ENCODE measurements around the gene MCM9. TPM values are rescaled to one million over a fixed set of nuclear protein-coding genes. Genes with fewer than 3 reads are reported as not detected.
A peak's percentile ranks its signal among the peaks of the same experiment; 100 is the strongest.

MCM9 gene
- total and polyA plus RNA-seq, 2 of the 13 experiments (the other 11 are each of a cell fraction or from before 2014, with no cell fraction given): 3.8 to 17.2 TPM

DNA sequence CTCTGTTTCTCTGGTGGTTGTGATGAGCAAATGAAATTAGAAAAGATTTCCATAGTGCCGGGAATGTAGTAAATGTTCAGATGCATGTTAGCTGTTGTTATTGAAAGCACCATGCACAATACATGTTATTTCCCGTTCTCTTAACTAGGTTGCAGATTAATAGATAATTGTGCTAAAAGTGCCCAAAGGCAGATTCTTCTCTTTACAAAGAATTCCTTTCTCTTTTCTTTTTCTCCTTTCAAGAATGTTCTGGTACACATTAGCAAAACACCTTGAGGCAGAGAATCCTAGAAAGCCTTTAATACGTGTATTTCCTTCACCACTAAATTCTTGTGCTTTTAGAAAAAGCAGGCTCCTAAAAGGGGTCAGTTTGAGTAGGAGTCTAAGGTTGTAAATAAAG, 162.1 kb downstream of the MCM9 start:
- BruUV-seq (replicated peaks): no TSS peak
- intact Hi-C loops (cut with micrococcal nuclease; ENCODE audit: unreplicated experiment): loop anchor here (10.0 kb wide), 1 partner anchor 342 kb away; no protein-coding TSS in a partner anchor
- H4K20me1 ChIP-seq (ENCODE audit: insufficient read depth, low read length): no peaks in the 10 kb centered on the region
- POLR2A ChIA-PET: no interaction called here
- H3K4me2 ChIP-seq (ENCODE audit: low read depth, low read length): no peak overlapping the region
- WGBS (ENCODE audit: low lambda C conversion rate): 29% methylated on average over 3 of the region's 3 CpGs
- in situ Hi-C loops (cut with HindIII; ENCODE audit: extremely low pct_ligation_motif_present, low pct_unique_long_range_greater_than_20kb): no loop called here
- no peaks in the 10 kb centered on the region for H3K79me2 ChIP-seq (ENCODE audit: insufficient read depth, low read length)
- H3K4me1 ChIP-seq (ENCODE audit: insufficient read depth, low read length): no peaks in the 10 kb centered on the region; the same call in 1 of the 2 replicates
- no peak overlapping the region for H2AFZ ChIP-seq (ENCODE audit: low read length)
- DNase-seq (ENCODE audit: low spot score) (no peak), ATAC-seq (no peak), FAIRE-seq (peak; percentile 8)
- no peaks in the 10 kb centered on the region for H3K36me3 ChIP-seq (replicated peaks in 1 of 2; ENCODE audit: control insufficient read depth in 1 of 2, insufficient read depth in 2 of 2, low read length in 2 of 2)
- no peak overlapping the region for H3K4me3 ChIP-seq (replicated peaks in 1 of 3; ENCODE audit: insufficient read depth in 1 of 3, low read depth in 2 of 3, low read length in 3 of 3)
- peaks cover 0 to 14% of the 10 kb centered on the region in 2 experiments; a peak in 2 of 5 replicates for H3K27me3 ChIP-seq (ENCODE audit: control insufficient read depth in 1 of 2, insufficient read depth in 2 of 2, low read length in 2 of 2)
- H3K9me3 ChIP-seq (ENCODE audit: low read length): no peaks in the 10 kb centered on the region
- CTCF ChIA-PET (ENCODE audit: low intra/inter-chr PET ratio, low total read pairs): no interaction called here
- no peak overlapping the region for H3K27ac ChIP-seq (ENCODE audit: extremely low read length, insufficient read depth, low read length)
- H3K9ac ChIP-seq (ENCODE audit: insufficient read depth, low read depth, low read length): no peak overlapping the region
- TF ChIP-seq RBFOX2 (IDR thresholded peaks at IDR 0.05; ENCODE audit: low read depth, low read length): no peak
- no peak for TF ChIP-seq GZF1 (CRISPR knock-in tag; IDR thresholded peaks at IDR 0.05)
- no peak for TF ChIP-seq SRF (IDR thresholded peaks at IDR 0.05; ENCODE audit: low read depth, low read length)
- TF ChIP-seq SUZ12 (IDR thresholded peaks at IDR 0.05; ENCODE audit: low read depth, low read length): no peak
- TF ChIP-seq STAT5B (CRISPR knock-in tag; IDR thresholded peaks at IDR 0.05): no peak
- TF ChIP-seq GFI1 (CRISPR knock-in tag; IDR thresholded peaks at IDR 0.05; ENCODE audit: borderline replicate concordance): no peak
- TF ChIP-seq SIX1 (CRISPR knock-in tag; IDR thresholded peaks at IDR 0.05; ENCODE audit: borderline replicate concordance): no peak
- no peak for TF ChIP-seq RFX5 (IDR thresholded peaks at IDR 0.05; ENCODE audit: low read depth, low read length)
- no peak for TF ChIP-seq ZKSCAN5 (CRISPR knock-in tag; IDR thresholded peaks at IDR 0.05)
- TF ChIP-seq ZNF230 (CRISPR knock-in tag; IDR thresholded peaks at IDR 0.05): no peak
- no peak for TF ChIP-seq MTERF4 (CRISPR knock-in tag; IDR thresholded peaks at IDR 0.05)
- no peak for TF ChIP-seq TBX3 (IDR thresholded peaks at IDR 0.05; ENCODE audit: borderline replicate concordance)
- TF ChIP-seq, protein P1, sequence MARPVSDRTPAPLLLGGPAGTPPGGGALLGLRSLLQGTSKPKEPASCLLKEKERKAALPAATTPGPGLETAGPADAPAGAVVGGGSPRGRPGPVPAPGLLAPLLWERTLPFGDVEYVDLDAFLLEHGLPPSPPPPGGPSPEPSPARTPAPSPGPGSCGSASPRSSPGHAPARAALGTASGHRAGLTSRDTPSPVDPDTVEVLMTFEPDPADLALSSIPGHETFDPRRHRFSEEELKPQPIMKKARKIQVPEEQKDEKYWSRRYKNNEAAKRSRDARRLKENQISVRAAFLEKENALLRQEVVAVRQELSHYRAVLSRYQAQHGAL (CRISPR knock-in tag; IDR thresholded peaks at IDR 0.05; ENCODE audit: not compliant biosample characterization): no peak
- TF ChIP-seq, protein P2, sequence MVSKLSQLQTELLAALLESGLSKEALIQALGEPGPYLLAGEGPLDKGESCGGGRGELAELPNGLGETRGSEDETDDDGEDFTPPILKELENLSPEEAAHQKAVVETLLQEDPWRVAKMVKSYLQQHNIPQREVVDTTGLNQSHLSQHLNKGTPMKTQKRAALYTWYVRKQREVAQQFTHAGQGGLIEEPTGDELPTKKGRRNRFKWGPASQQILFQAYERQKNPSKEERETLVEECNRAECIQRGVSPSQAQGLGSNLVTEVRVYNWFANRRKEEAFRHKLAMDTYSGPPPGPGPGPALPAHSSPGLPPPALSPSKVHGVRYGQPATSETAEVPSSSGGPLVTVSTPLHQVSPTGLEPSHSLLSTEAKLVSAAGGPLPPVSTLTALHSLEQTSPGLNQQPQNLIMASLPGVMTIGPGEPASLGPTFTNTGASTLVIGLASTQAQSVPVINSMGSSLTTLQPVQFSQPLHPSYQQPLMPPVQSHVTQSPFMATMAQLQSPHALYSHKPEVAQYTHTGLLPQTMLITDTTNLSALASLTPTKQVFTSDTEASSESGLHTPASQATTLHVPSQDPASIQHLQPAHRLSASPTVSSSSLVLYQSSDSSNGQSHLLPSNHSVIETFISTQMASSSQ (IDR thresholded peaks at IDR 0.05; ENCODE audit: low read depth): no peak
- TF ChIP-seq, protein P2 (CRISPR knock-in tag; IDR thresholded peaks at IDR 0.05; ENCODE audit: borderline replicate concordance): no peak
- TF ChIP-seq SPEN (CRISPR knock-in tag; IDR thresholded peaks at IDR 0.05; ENCODE audit: low read depth): no peak
- TF ChIP-seq ZNF225 (CRISPR knock-in tag; IDR thresholded peaks at IDR 0.05): no peak
